ENCODE results near the gene ATXN1.
A peak's percentile ranks its signal among the peaks of the same experiment; 100 is the strongest.

The ATXN1 gene

DNA sequence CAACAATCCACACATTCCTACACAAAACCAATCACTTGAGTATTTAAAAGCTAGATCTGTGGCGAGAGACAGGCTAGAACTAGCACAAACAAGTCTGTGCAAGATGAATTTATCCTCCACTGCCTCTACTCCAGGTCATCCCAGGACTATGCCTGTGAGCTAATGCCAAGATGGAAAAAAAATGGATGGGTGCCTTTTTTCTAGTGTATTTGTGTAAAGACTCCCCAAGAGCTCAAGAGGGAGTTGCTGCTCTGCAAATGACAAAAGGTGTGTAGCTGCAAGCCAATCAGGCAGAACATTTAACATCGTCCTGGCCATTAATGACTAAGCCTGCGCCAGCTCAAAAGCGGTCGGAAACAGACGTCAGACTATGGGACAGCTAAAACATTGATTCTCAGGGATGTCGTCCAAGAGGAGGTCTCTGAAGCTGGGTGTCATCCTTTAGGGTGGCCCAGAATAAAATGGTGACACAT, 21.9 kb downstream of the ATXN1 start:
- TF ChIP-seq GLIS3 (CRISPR knock-in tag; IDR thresholded peaks at IDR 0.05) = no peak
- no peak for TF ChIP-seq TCF4 (CRISPR knock-in tag; IDR thresholded peaks at IDR 0.05; ENCODE audit: borderline replicate concordance)
- TF ChIP-seq TOX (CRISPR knock-in tag; IDR thresholded peaks at IDR 0.05; ENCODE audit: borderline replicate concordance) = no peak
- TF ChIP-seq, protein P1, sequence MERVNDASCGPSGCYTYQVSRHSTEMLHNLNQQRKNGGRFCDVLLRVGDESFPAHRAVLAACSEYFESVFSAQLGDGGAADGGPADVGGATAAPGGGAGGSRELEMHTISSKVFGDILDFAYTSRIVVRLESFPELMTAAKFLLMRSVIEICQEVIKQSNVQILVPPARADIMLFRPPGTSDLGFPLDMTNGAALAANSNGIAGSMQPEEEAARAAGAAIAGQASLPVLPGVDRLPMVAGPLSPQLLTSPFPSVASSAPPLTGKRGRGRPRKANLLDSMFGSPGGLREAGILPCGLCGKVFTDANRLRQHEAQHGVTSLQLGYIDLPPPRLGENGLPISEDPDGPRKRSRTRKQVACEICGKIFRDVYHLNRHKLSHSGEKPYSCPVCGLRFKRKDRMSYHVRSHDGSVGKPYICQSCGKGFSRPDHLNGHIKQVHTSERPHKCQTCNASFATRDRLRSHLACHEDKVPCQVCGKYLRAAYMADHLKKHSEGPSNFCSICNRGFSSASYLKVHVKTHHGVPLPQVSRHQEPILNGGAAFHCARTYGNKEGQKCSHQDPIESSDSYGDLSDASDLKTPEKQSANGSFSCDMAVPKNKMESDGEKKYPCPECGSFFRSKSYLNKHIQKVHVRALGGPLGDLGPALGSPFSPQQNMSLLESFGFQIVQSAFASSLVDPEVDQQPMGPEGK (CRISPR knock-in tag; IDR thresholded peaks at IDR 0.05; ENCODE audit: borderline replicate concordance) = no peak
- TF ChIP-seq ZFP30 (CRISPR knock-in tag; IDR thresholded peaks at IDR 0.05) = no peak
- TF ChIP-seq, protein P2, sequence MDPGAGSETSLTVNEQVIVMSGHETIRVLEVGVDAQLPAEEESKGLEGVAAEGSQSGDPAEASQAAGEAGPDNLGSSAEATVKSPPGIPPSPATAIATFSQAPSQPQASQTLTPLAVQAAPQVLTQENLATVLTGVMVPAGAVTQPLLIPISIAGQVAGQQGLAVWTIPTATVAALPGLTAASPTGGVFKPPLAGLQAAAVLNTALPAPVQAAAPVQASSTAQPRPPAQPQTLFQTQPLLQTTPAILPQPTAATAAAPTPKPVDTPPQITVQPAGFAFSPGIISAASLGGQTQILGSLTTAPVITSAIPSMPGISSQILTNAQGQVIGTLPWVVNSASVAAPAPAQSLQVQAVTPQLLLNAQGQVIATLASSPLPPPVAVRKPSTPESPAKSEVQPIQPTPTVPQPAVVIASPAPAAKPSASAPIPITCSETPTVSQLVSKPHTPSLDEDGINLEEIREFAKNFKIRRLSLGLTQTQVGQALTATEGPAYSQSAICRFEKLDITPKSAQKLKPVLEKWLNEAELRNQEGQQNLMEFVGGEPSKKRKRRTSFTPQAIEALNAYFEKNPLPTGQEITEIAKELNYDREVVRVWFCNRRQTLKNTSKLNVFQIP (CRISPR knock-in tag; IDR thresholded peaks at IDR 0.05; ENCODE audit: borderline replicate concordance, low read depth) = no peak
- TF ChIP-seq, protein P3, sequence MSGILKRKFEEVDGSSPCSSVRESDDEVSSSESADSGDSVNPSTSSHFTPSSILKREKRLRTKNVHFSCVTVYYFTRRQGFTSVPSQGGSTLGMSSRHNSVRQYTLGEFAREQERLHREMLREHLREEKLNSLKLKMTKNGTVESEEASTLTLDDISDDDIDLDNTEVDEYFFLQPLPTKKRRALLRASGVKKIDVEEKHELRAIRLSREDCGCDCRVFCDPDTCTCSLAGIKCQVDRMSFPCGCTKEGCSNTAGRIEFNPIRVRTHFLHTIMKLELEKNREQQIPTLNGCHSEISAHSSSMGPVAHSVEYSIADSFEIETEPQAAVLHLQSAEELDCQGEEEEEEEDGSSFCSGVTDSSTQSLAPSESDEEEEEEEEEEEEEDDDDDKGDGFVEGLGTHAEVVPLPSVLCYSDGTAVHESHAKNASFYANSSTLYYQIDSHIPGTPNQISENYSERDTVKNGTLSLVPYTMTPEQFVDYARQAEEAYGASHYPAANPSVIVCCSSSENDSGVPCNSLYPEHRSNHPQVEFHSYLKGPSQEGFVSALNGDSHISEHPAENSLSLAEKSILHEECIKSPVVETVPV (CRISPR knock-in tag; IDR thresholded peaks at IDR 0.05) = no peak
- peak; percentile 32 for ATAC-seq

DNA sequence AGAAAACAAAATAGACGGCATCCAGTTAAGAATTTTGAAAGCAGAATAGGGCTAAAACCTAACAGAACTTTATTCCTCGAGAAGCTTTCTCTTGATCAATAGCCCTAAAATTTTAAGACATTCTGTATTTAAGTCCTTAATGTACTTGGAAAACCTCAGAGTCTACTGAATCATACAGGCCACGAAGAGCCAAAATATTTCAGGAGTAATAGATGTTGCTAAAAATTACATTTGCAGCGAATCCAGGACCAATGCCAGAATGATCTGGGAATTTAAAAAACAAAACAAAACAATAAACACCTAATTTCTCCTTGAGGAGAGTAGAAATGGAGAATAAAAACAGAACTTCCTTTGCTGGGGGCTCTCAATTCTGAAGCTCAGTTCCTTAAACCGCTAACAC, 23.3 kb downstream of the ATXN1 start:
- TF ChIP-seq RARB (CRISPR knock-in tag; IDR thresholded peaks at IDR 0.05) = no peak
- TF ChIP-seq ZNF8 (CRISPR knock-in tag; IDR thresholded peaks at IDR 0.05) = no peak
- TF ChIP-seq ISL1 (CRISPR knock-in tag; IDR thresholded peaks at IDR 0.05) = no peak
- no peak for ATAC-seq

DNA sequence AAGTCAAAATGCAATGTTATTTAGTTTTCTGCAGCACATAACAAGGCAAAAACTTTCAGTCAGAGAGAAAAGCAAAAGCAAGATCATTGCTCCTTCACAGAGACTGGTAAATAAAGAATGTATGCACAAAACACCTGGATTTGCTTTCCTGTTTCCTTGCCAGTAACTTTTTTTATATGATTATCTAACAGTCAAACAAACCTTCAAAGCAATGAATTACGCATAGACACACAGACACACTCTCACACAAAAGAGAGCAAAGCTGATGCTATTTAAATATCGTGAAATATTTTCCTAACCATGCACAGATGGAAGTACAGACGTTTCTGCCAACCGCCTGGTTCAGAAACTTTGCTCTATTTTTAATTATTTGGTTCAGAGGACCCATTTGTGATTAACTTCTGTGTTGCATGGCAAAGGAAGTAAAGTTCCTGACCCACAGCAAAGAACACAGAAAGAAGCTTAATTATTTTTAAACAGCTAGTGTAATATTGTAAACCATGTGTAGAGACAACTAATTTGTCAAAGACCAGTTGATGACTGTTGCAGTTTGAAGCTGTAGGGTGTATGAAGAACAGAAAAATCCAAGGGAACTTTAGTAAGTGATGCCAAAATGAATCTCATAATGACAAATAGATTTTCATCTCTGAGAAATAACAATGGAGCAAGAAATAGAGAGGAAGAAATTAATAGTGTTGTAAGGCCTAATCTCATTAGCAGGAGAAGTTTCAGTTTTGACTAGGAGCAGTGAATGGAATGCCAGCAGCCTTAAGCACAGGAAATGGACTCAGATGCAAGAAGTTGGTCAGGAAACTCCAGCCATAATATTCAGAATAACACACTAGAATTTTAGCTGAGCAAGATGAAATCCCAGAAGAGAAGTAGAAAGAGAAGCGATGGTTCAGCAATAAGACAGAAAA, 24.1 kb downstream of the ATXN1 start:
- peak; percentile 60 for ATAC-seq
- TF ChIP-seq ZNF565 (CRISPR knock-in tag; conservative IDR thresholded peaks at IDR 0.05; ENCODE audit: low read depth) (no peak), ZFP30 (CRISPR knock-in tag; IDR thresholded peaks at IDR 0.05) (no peak), ZNF8 (CRISPR knock-in tag; IDR thresholded peaks at IDR 0.05) (no peak), ISL1 (CRISPR knock-in tag; IDR thresholded peaks at IDR 0.05) (peak; percentile 73), RARB (CRISPR knock-in tag; IDR thresholded peaks at IDR 0.05) (no peak), ARNTL (CRISPR knock-in tag; IDR thresholded peaks at IDR 0.05; ENCODE audit: borderline replicate concordance, low read depth) (no peak), TCF4 (CRISPR knock-in tag; IDR thresholded peaks at IDR 0.05; ENCODE audit: borderline replicate concordance) (no peak), TOX (CRISPR knock-in tag; IDR thresholded peaks at IDR 0.05; ENCODE audit: borderline replicate concordance) (0 out of 2 replicates have a peak, but pooled peaks have one; percentile 18), BACH2 (CRISPR knock-in tag; IDR thresholded peaks at IDR 0.05; ENCODE audit: borderline replicate concordance) (no peak)
- TF ChIP-seq, protein P2 (CRISPR knock-in tag; IDR thresholded peaks at IDR 0.05; ENCODE audit: borderline replicate concordance, low read depth) = 0 out of 2 replicates have a peak, but pooled peaks have one; percentile 30
- TF ChIP-seq, protein P3 (CRISPR knock-in tag; IDR thresholded peaks at IDR 0.05) = no peak

DNA sequence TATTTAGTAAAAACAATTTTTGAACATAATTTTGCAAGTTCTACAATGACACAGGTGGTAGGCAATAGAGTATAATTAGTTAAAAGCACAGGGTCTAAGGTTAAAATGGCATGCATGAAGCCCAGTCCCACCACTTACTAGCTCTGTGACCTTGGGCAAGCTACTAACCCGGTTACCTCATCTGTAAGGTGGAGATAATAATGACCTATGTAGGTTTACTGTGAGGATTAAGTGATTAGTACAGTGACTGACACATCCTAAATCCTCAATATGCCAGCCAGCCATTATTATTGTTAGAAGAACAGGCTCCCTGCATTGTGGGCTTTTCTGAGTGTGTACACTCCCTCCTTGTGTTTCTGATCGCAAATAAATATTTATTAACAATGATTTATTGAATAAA, 26.2 kb downstream of the ATXN1 start:
- TF ChIP-seq ZFP30 (CRISPR knock-in tag; IDR thresholded peaks at IDR 0.05) (no peak), RARB (CRISPR knock-in tag; IDR thresholded peaks at IDR 0.05) (no peak), ESRRG (CRISPR knock-in tag; IDR thresholded peaks at IDR 0.05) (no peak), ZNF8 (CRISPR knock-in tag; IDR thresholded peaks at IDR 0.05) (no peak), CSDC2 (CRISPR knock-in tag; IDR thresholded peaks at IDR 0.05) (no peak), ARNTL (CRISPR knock-in tag; IDR thresholded peaks at IDR 0.05; ENCODE audit: borderline replicate concordance, low read depth) (no peak), ZFP3 (CRISPR knock-in tag; IDR thresholded peaks at IDR 0.05) (no peak), BACH2 (CRISPR knock-in tag; IDR thresholded peaks at IDR 0.05; ENCODE audit: borderline replicate concordance) (no peak)
- ATAC-seq = no peak
